ENCODE measurements around the gene ELL.

Gene ELL

GRCh38 chr19:18428173-18428786 is 93.6 kb downstream of the ELL start:
- Histone ChIP-seq H3K9ac (ENCODE audit: low read depth, low read length, poor library complexity) (peak overlapping the region; percentile 9), H3K79me1 (ENCODE audit: low read depth, low read length) (peaks cover 12% of the 10 kb centered on the region), H2BK15ac (ENCODE audit: low read length) (peak overlapping the region; percentile 98), H3K4me2 (ENCODE audit: insufficient read depth, low read length, poor library complexity, severe bottlenecking) (peak overlapping the region; percentile 89), H3K4me3 (ENCODE audit: low read length in 2 of 2) (peak overlapping the region; percentile 45 to 52), H2BK120ac (ENCODE audit: low read depth, low read length) (peak overlapping the region; percentile 76), H3K14ac (ENCODE audit: low read length) (no peak overlapping the region), H3K18ac (ENCODE audit: low read length) (peak overlapping the region; percentile 99), H3K36me3 (replicated peaks in 1 of 2; ENCODE audit: control insufficient read depth in 2 of 2, insufficient read depth in 2 of 2, low read length in 2 of 2) (peaks cover 0 to 34% of the 10 kb centered on the region in 2 donors), H2AK5ac (ENCODE audit: low read depth, low read length) (peak overlapping the region; percentile 98), H3K27me3 (ENCODE audit: control insufficient read depth in 3 of 3, insufficient read depth in 3 of 3, low read depth in 1 of 3, low read length in 3 of 3) (no peaks in the 10 kb centered on the region), H3K4me1 (ENCODE audit: control insufficient read depth in 2 of 2, insufficient read depth in 1 of 2, low read depth in 1 of 2, low read length in 2 of 2) (peaks cover 49 to 63% of the 10 kb centered on the region in 2 donors), H2BK12ac (ENCODE audit: low read length) (peak overlapping the region; percentile 63), H3K9me3 (replicated peaks in 1 of 2; ENCODE audit: control insufficient read depth in 2 of 2, insufficient read depth in 1 of 2, low read depth in 1 of 2, low read length in 2 of 2) (no peaks in the 10 kb centered on the region), H4K91ac (ENCODE audit: low read depth, low read length, poor library complexity) (no peak overlapping the region), H3K4ac (ENCODE audit: low read length) (no peak overlapping the region), H2AFZ (ENCODE audit: low read length) (peak overlapping the region; percentile 90), H4K8ac (ENCODE audit: low read depth, low read length) (no peak overlapping the region), H3K27ac (replicated peaks; ENCODE audit: low read length) (peak overlapping the region; percentile 95), H2BK5ac (ENCODE audit: low read length) (peak overlapping the region; percentile 97), H3K23ac (ENCODE audit: low read depth, low read length, poor library complexity) (peak overlapping the region; percentile 95)
- no peak for DNase-seq (ENCODE audit: low spot score)
- WGBS, 2 donors (ENCODE audit: extremely low coverage in 2 of 2, insufficient read length in 2 of 2, insufficient replicate concordance in 1 of 2) = no CpG with 5 or more reads among the region's 17 CpGs

GRCh38 chr19:18427743-18428113 is 94.1 kb downstream of the ELL start:
- no peak overlapping the region for H4K8ac ChIP-seq (ENCODE audit: low read depth, low read length)
- no peak overlapping the region for H3K4me2 ChIP-seq (ENCODE audit: insufficient read depth, low read length, poor library complexity, severe bottlenecking)
- peaks cover 13% of the 10 kb centered on the region for H3K79me1 ChIP-seq (ENCODE audit: low read depth, low read length)
- H3K4ac ChIP-seq (ENCODE audit: low read length) = peak overlapping the region; percentile 84
- H3K27ac ChIP-seq (replicated peaks; ENCODE audit: low read length) = no peak overlapping the region
- no peaks in the 10 kb centered on the region for H3K9me3 ChIP-seq (replicated peaks in 1 of 2; ENCODE audit: control insufficient read depth in 2 of 2, insufficient read depth in 1 of 2, low read depth in 1 of 2, low read length in 2 of 2)
- H3K23ac ChIP-seq (ENCODE audit: low read depth, low read length, poor library complexity) = no peak overlapping the region
- H3K14ac ChIP-seq (ENCODE audit: low read length) = no peak overlapping the region
- peak overlapping the region; percentile 76 for H2BK120ac ChIP-seq (ENCODE audit: low read depth, low read length)
- H3K27me3 ChIP-seq (ENCODE audit: control insufficient read depth in 3 of 3, insufficient read depth in 3 of 3, low read depth in 1 of 3, low read length in 3 of 3) = no peaks in the 10 kb centered on the region
- H3K36me3 ChIP-seq (replicated peaks in 1 of 2; ENCODE audit: control insufficient read depth in 2 of 2, insufficient read depth in 2 of 2, low read length in 2 of 2) = peaks cover 0 to 35% of the 10 kb centered on the region in 2 donors
- no peak overlapping the region for H4K91ac ChIP-seq (ENCODE audit: low read depth, low read length, poor library complexity)
- peaks cover 44 to 65% of the 10 kb centered on the region in 2 donors for H3K4me1 ChIP-seq (ENCODE audit: control insufficient read depth in 2 of 2, insufficient read depth in 1 of 2, low read depth in 1 of 2, low read length in 2 of 2)
- H2AK5ac ChIP-seq (ENCODE audit: low read depth, low read length) = peak overlapping the region; percentile 95
- no peak overlapping the region for H2AFZ ChIP-seq (ENCODE audit: low read length)
- peak overlapping the region; percentile 77 for H3K18ac ChIP-seq (ENCODE audit: low read length)
- peak overlapping the region; percentile 98 for H2BK15ac ChIP-seq (ENCODE audit: low read length)
- DNase-seq (ENCODE audit: low spot score) = no peak
- H3K4me3 ChIP-seq (ENCODE audit: low read length in 2 of 2) = no peak overlapping the region
- peak overlapping the region; percentile 73 for H2BK12ac ChIP-seq (ENCODE audit: low read length)
- H2BK5ac ChIP-seq (ENCODE audit: low read length) = peak overlapping the region; percentile 87
- no CpG with 5 or more reads among the region's 12 CpGs for WGBS, 2 donors (ENCODE audit: extremely low coverage in 2 of 2, insufficient read length in 2 of 2, insufficient replicate concordance in 1 of 2)
- no peak overlapping the region for H3K9ac ChIP-seq (ENCODE audit: low read depth, low read length, poor library complexity)

GRCh38 chr19:18427080-18427742 is 94.7 kb downstream of the ELL start:
- Histone ChIP-seq H2AK5ac (ENCODE audit: low read depth, low read length) (peak overlapping the region; percentile 95), H3K27ac (replicated peaks; ENCODE audit: low read length) (no peak overlapping the region), H2BK15ac (ENCODE audit: low read length) (peak overlapping the region; percentile 85), H3K9me3 (replicated peaks in 1 of 2; ENCODE audit: control insufficient read depth in 2 of 2, insufficient read depth in 1 of 2, low read depth in 1 of 2, low read length in 2 of 2) (no peaks in the 10 kb centered on the region), H2BK12ac (ENCODE audit: low read length) (peak overlapping the region; percentile 73), H3K4ac (ENCODE audit: low read length) (peak overlapping the region; percentile 84), H3K79me1 (ENCODE audit: low read depth, low read length) (peaks cover 13% of the 10 kb centered on the region), H3K36me3 (replicated peaks in 1 of 2; ENCODE audit: control insufficient read depth in 2 of 2, insufficient read depth in 2 of 2, low read length in 2 of 2) (peaks cover 0 to 35% of the 10 kb centered on the region in 2 donors), H3K27me3 (ENCODE audit: control insufficient read depth in 3 of 3, insufficient read depth in 3 of 3, low read depth in 1 of 3, low read length in 3 of 3) (no peaks in the 10 kb centered on the region), H3K4me3 (ENCODE audit: low read length in 2 of 2) (no peak overlapping the region), H3K23ac (ENCODE audit: low read depth, low read length, poor library complexity) (no peak overlapping the region), H2BK5ac (ENCODE audit: low read length) (peak overlapping the region; percentile 87), H4K8ac (ENCODE audit: low read depth, low read length) (no peak overlapping the region), H2BK120ac (ENCODE audit: low read depth, low read length) (no peak overlapping the region), H3K4me2 (ENCODE audit: insufficient read depth, low read length, poor library complexity, severe bottlenecking) (no peak overlapping the region), H4K91ac (ENCODE audit: low read depth, low read length, poor library complexity) (no peak overlapping the region), H3K14ac (ENCODE audit: low read length) (peak overlapping the region; percentile 21), H2AFZ (ENCODE audit: low read length) (no peak overlapping the region), H3K4me1 (ENCODE audit: control insufficient read depth in 2 of 2, insufficient read depth in 1 of 2, low read depth in 1 of 2, low read length in 2 of 2) (peaks cover 41 to 64% of the 10 kb centered on the region in 2 donors), H3K9ac (ENCODE audit: low read depth, low read length, poor library complexity) (no peak overlapping the region), H3K18ac (ENCODE audit: low read length) (peak overlapping the region; percentile 77)
- no peak for DNase-seq (ENCODE audit: low spot score)
- WGBS, 2 donors (ENCODE audit: extremely low coverage in 2 of 2, insufficient read length in 2 of 2, insufficient replicate concordance in 1 of 2) = no CpG with 5 or more reads among the region's 16 CpGs

- Histone ChIP-seq H2BK12ac (ENCODE audit: low read length) (peak overlapping the region; percentile 94), H3K4me1 (ENCODE audit: control insufficient read depth in 2 of 2, insufficient read depth in 1 of 2, low read depth in 1 of 2, low read length in 2 of 2) (peaks cover 34 to 63% of the 10 kb centered on the region in 2 donors), H3K27me3 (ENCODE audit: control insufficient read depth in 3 of 3, insufficient read depth in 3 of 3, low read depth in 1 of 3, low read length in 3 of 3) (no peaks in the 10 kb centered on the region), H3K27ac (replicated peaks; ENCODE audit: low read length) (no peak overlapping the region), H2BK5ac (ENCODE audit: low read length) (no peak overlapping the region), H2AFZ (ENCODE audit: low read length) (no peak overlapping the region), H4K91ac (ENCODE audit: low read depth, low read length, poor library complexity) (no peak overlapping the region), H3K23ac (ENCODE audit: low read depth, low read length, poor library complexity) (peak overlapping the region; percentile 91), H3K4ac (ENCODE audit: low read length) (no peak overlapping the region), H3K14ac (ENCODE audit: low read length) (peak overlapping the region; percentile 2), H2BK120ac (ENCODE audit: low read depth, low read length) (no peak overlapping the region), H3K9ac (ENCODE audit: low read depth, low read length, poor library complexity) (no peak overlapping the region), H3K4me3 (ENCODE audit: low read length in 2 of 2) (no peak overlapping the region), H3K18ac (ENCODE audit: low read length) (peak overlapping the region; percentile 80), H4K8ac (ENCODE audit: low read depth, low read length) (no peak overlapping the region), H2AK5ac (ENCODE audit: low read depth, low read length) (peak overlapping the region; percentile 95), H3K79me1 (ENCODE audit: low read depth, low read length) (peaks cover 13% of the 10 kb centered on the region), H3K9me3 (replicated peaks in 1 of 2; ENCODE audit: control insufficient read depth in 2 of 2, insufficient read depth in 1 of 2, low read depth in 1 of 2, low read length in 2 of 2) (no peaks in the 10 kb centered on the region), H2BK15ac (ENCODE audit: low read length) (no peak overlapping the region), H3K4me2 (ENCODE audit: insufficient read depth, low read length, poor library complexity, severe bottlenecking) (no peak overlapping the region), H3K36me3 (replicated peaks in 1 of 2; ENCODE audit: control insufficient read depth in 2 of 2, insufficient read depth in 2 of 2, low read length in 2 of 2) (peaks cover 0 to 30% of the 10 kb centered on the region in 2 donors)
- WGBS, 2 donors (ENCODE audit: extremely low coverage in 2 of 2, insufficient read length in 2 of 2, insufficient replicate concordance in 1 of 2) = no CpG with 5 or more reads among the region's 8 CpGs
- no peak for DNase-seq (ENCODE audit: low spot score)
Measured at GRCh38 chr19:18426416-18426767, 95.5 kb downstream of the ELL start.
